Measurements from ENCODE around the gene MYO1D. TPM values are rescaled to one million over a fixed set of nuclear protein-coding genes. Genes with fewer than 3 reads are reported as not detected.

The MYO1D gene
- total RNA-seq, 1 donor, result 160 TPM

DNA sequence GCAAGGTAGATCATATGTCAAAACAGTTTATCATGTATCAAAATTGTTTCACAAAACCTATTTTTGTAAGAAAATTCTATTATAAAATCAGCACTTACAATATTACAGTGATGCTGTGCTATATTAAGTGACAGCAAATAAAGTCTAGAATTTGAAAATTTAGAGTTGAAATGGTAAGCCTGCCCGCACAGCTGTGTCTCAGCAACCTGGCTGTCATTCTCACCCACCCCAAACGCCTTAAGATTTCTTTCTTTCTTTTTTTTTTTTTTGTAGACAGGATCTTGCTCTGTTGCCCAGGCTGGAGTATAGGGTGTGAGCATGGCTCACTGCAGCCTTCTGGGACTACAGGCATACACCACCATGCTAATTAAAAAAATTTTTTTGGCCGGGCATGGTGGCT lies 363.3 kb downstream of the MYO1D start:
- Histone ChIP-seq H3K79me2 (ENCODE audit: insufficient read depth, low read length) (no peaks in the 10 kb centered on the region), H3K27ac (ENCODE audit: low read depth, low read length) (no peak overlapping the region), H3K36me3 (ENCODE audit: insufficient read depth, low read length) (no peaks in the 10 kb centered on the region), H3K4me3 (ENCODE audit: insufficient read depth, low read length) (no peak overlapping the region), H3K4me1 (ENCODE audit: insufficient read depth, low read length) (no peaks in the 10 kb centered on the region), H3K27me3 (ENCODE audit: insufficient read depth, low read length) (no peaks in the 10 kb centered on the region), H2AFZ (ENCODE audit: low read length) (no peak overlapping the region), H3K9me3 (ENCODE audit: low read depth, low read length) (no peaks in the 10 kb centered on the region), H4K20me1 (ENCODE audit: insufficient read depth, low read length) (no peaks in the 10 kb centered on the region), H3K4me2 (ENCODE audit: insufficient read depth, low read length) (no peak overlapping the region)
- DNase-seq (ENCODE audit: insufficient read length, low spot score, missing footprints), result no peak
- TF ChIP-seq CTCF (IDR thresholded peaks at IDR 0.05; ENCODE audit: extremely low read depth, low read depth, low read length), result no peak

- Histone ChIP-seq H3K79me2 (ENCODE audit: insufficient read depth, low read length) (no peaks in the 10 kb centered on the region), H3K4me3 (ENCODE audit: insufficient read depth, low read length) (no peak overlapping the region), H3K27me3 (ENCODE audit: insufficient read depth, low read length) (no peaks in the 10 kb centered on the region), H3K9me3 (ENCODE audit: low read depth, low read length) (no peaks in the 10 kb centered on the region), H3K4me1 (ENCODE audit: insufficient read depth, low read length) (no peaks in the 10 kb centered on the region), H3K4me2 (ENCODE audit: insufficient read depth, low read length) (no peak overlapping the region), H3K36me3 (ENCODE audit: insufficient read depth, low read length) (no peaks in the 10 kb centered on the region), H2AFZ (ENCODE audit: low read length) (no peak overlapping the region), H3K27ac (ENCODE audit: low read depth, low read length) (no peak overlapping the region), H4K20me1 (ENCODE audit: insufficient read depth, low read length) (no peaks in the 10 kb centered on the region)
- no peak for DNase-seq (ENCODE audit: insufficient read length, low spot score, missing footprints)
- no peak for TF ChIP-seq CTCF (IDR thresholded peaks at IDR 0.05; ENCODE audit: extremely low read depth, low read depth, low read length)
These were observed 364.6 kb downstream of the MYO1D start for GRCh38 chr17:32512328-32512727.

GRCh38 chr17:32510466-32510865 lies 366.5 kb downstream of the MYO1D start:
- H3K27ac ChIP-seq (ENCODE audit: low read depth, low read length), result no peak overlapping the region
- no peaks in the 10 kb centered on the region for H4K20me1 ChIP-seq (ENCODE audit: insufficient read depth, low read length)
- TF ChIP-seq CTCF (IDR thresholded peaks at IDR 0.05; ENCODE audit: extremely low read depth, low read depth, low read length), result no peak
- no peaks in the 10 kb centered on the region for H3K4me1 ChIP-seq (ENCODE audit: insufficient read depth, low read length)
- H2AFZ ChIP-seq (ENCODE audit: low read length), result no peak overlapping the region
- no peaks in the 10 kb centered on the region for H3K36me3 ChIP-seq (ENCODE audit: insufficient read depth, low read length)
- no peaks in the 10 kb centered on the region for H3K9me3 ChIP-seq (ENCODE audit: low read depth, low read length)
- DNase-seq (ENCODE audit: insufficient read length, low spot score, missing footprints), result no peak
- no peaks in the 10 kb centered on the region for H3K27me3 ChIP-seq (ENCODE audit: insufficient read depth, low read length)
- H3K4me2 ChIP-seq (ENCODE audit: insufficient read depth, low read length), result no peak overlapping the region
- no peaks in the 10 kb centered on the region for H3K79me2 ChIP-seq (ENCODE audit: insufficient read depth, low read length)
- H3K4me3 ChIP-seq (ENCODE audit: insufficient read depth, low read length), result no peak overlapping the region

DNA sequence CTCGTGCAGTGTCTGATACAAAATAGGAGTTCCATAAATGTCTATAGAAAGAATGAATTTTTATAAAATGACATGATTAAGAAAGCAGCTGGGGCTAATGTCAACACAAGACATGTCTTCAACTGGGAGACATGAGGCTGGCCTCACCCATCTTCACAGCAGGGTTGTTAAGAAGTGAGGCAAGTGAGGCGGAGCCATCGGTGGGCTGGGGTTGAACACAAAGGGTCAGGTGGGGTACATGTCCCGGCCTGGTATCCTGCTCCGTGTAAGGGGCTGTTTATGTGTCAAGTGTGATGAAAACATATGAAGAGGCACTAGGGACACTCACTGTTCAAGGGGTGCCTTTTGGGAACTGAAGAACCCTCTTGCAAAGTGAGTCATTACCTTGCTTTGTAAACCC lies 368.0 kb downstream of the MYO1D start:
- no peak for DNase-seq (ENCODE audit: insufficient read length, low spot score, missing footprints)
- no peaks in the 10 kb centered on the region for H3K9me3 ChIP-seq (ENCODE audit: low read depth, low read length)
- H3K27ac ChIP-seq (ENCODE audit: low read depth, low read length), result no peak overlapping the region
- H3K4me3 ChIP-seq (ENCODE audit: insufficient read depth, low read length), result no peak overlapping the region
- peaks cover 10% of the 10 kb centered on the region for H3K4me1 ChIP-seq (ENCODE audit: insufficient read depth, low read length)
- no peaks in the 10 kb centered on the region for H3K79me2 ChIP-seq (ENCODE audit: insufficient read depth, low read length)
- H4K20me1 ChIP-seq (ENCODE audit: insufficient read depth, low read length), result no peaks in the 10 kb centered on the region
- H2AFZ ChIP-seq (ENCODE audit: low read length), result no peak overlapping the region
- TF ChIP-seq CTCF (IDR thresholded peaks at IDR 0.05; ENCODE audit: extremely low read depth, low read depth, low read length), result no peak
- no peak overlapping the region for H3K4me2 ChIP-seq (ENCODE audit: insufficient read depth, low read length)
- no peaks in the 10 kb centered on the region for H3K27me3 ChIP-seq (ENCODE audit: insufficient read depth, low read length)
- no peaks in the 10 kb centered on the region for H3K36me3 ChIP-seq (ENCODE audit: insufficient read depth, low read length)

Data from osteoblast (primary cell).